ENCODE measurements around the gene PITPNC1. TPM values are rescaled to one million over a fixed set of nuclear protein-coding genes. Genes with fewer than 3 reads are reported as not detected.

PITPNC1 gene
- total and polyA plus RNA-seq, 2 donors (not counting 3 experiments of a cell fraction or from before 2014, with no cell fraction given) = 2.4 to 9.6 TPM

DNA sequence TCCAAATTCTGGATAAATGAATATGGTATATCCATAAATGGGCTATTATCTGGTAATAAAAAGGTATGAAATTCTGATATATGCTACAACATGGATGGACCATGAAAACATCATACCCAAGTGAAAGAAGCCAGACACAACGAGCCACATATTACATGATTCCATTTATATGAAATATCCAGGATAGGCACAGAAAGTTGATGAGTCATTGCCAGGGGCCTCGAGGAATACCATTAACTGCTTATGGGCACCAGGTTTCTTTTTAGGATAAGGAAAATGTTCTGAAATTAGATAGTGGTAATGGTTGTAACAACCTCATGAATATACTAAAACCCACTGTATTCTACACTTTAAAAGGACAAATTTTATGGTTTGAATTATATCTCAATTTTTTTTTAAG, 123.2 kb downstream of the PITPNC1 start:
- no peaks in the 10 kb centered on the region for H3K9me3 ChIP-seq (replicated peaks; ENCODE audit: control insufficient read depth, insufficient read depth, low read length)
- H3K27ac ChIP-seq (ENCODE audit: insufficient read depth, low read depth, low read length) = no peak overlapping the region
- H3K79me2 ChIP-seq (ENCODE audit: control insufficient read depth, insufficient read depth, low read length) = no peaks in the 10 kb centered on the region
- no peak overlapping the region for H2AFZ ChIP-seq (ENCODE audit: low read depth, low read length)
- intact Hi-C loops (cut with micrococcal nuclease) (no loop called here), dilution Hi-C loops (cut with MboI; ENCODE audit: extremely low pct_ligation_motif_present, low sequenced_read_pairs) (no loop called here)
- no peaks in the 10 kb centered on the region for H4K20me1 ChIP-seq (replicated peaks; ENCODE audit: control insufficient read depth, extremely low read depth, insufficient read depth, low read length)
- H3K4me1 ChIP-seq (ENCODE audit: control insufficient read depth, extremely low read depth, insufficient read depth, low read length) = no peaks in the 10 kb centered on the region
- peaks cover 0 to 3% of the 10 kb centered on the region in 2 experiments for H3K27me3 ChIP-seq (ENCODE audit: control insufficient read depth in 2 of 2, insufficient read depth in 2 of 2, low read length in 2 of 2)
- ChIA-PET POLR2A (no interaction called here), CTCF (no interaction called here)
- DNase-seq (ENCODE audit: low read depth, low spot score) = no peak
- H3K4me2 ChIP-seq (ENCODE audit: insufficient read depth, low read length) = no peak overlapping the region
- no TSS peak for BruUV-seq (replicated peaks)
- H3K4me3 ChIP-seq (replicated peaks in 1 of 3; ENCODE audit: insufficient read depth in 1 of 3, low read depth in 1 of 3, low read length in 3 of 3) = no peak overlapping the region
- H3K9me1 ChIP-seq (replicated peaks; ENCODE audit: control insufficient read depth, extremely low read depth, insufficient read depth, low read length) = no peaks in the 10 kb centered on the region
- no peak overlapping the region for H3K9ac ChIP-seq (replicated peaks; ENCODE audit: extremely low read depth, insufficient read depth, low read length)
- H3K36me3 ChIP-seq (ENCODE audit: control insufficient read depth in 2 of 2, extremely low read depth in 1 of 2, insufficient read depth in 2 of 2, low read length in 2 of 2) = no peaks in the 10 kb centered on the region
- TF ChIP-seq, protein P1, sequence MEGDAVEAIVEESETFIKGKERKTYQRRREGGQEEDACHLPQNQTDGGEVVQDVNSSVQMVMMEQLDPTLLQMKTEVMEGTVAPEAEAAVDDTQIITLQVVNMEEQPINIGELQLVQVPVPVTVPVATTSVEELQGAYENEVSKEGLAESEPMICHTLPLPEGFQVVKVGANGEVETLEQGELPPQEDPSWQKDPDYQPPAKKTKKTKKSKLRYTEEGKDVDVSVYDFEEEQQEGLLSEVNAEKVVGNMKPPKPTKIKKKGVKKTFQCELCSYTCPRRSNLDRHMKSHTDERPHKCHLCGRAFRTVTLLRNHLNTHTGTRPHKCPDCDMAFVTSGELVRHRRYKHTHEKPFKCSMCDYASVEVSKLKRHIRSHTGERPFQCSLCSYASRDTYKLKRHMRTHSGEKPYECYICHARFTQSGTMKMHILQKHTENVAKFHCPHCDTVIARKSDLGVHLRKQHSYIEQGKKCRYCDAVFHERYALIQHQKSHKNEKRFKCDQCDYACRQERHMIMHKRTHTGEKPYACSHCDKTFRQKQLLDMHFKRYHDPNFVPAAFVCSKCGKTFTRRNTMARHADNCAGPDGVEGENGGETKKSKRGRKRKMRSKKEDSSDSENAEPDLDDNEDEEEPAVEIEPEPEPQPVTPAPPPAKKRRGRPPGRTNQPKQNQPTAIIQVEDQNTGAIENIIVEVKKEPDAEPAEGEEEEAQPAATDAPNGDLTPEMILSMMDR (IDR thresholded peaks at IDR 0.05; ENCODE audit: extremely low read depth in 1 of 2, insufficient read depth in 1 of 2, low read depth in 1 of 2, low read length in 2 of 2) = no peak
- TF ChIP-seq, protein P2, sequence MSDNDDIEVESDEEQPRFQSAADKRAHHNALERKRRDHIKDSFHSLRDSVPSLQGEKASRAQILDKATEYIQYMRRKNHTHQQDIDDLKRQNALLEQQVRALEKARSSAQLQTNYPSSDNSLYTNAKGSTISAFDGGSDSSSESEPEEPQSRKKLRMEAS (IDR thresholded peaks at IDR 0.05; ENCODE audit: insufficient read depth, insufficient read length) = no peak
- peak; percentile 34 for TF ChIP-seq FOS (IDR thresholded peaks at IDR 0.05; ENCODE audit: borderline replicate concordance, insufficient read depth, low read length)
- FAIRE-seq = peak; percentile 40

DNA sequence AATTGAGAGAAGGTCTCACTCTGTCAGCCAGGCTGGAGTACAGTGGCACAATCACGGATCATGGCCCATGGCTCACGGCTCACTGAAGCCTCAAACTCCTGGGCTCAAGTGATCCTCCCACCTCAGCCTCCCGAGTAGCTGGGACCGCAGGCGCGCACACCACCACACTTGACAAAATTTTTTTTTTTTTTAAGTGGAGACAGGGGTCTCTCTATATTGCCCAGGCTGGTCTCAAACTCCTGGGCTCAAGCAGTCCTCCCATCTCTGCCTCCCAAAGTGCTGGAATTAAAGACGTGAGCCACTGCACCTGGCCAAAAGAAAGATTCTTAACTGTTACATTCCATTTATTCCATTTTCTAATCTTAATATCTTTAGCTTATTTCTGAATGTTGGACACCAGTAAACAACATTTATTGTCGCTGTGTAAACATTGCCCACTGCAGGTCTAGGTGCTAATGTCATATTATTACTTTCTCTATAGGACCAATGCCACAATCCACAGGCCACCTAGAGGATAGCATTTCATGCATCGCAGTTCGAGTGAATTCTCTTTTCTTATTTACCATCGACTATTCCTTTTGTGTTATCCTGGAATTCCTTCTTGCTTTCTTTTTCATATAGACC, 123.7 kb downstream of the PITPNC1 start:
- Histone ChIP-seq H3K36me3 (ENCODE audit: control insufficient read depth in 2 of 2, extremely low read depth in 1 of 2, insufficient read depth in 2 of 2, low read length in 2 of 2) (no peaks in the 10 kb centered on the region), H3K9me1 (replicated peaks; ENCODE audit: control insufficient read depth, extremely low read depth, insufficient read depth, low read length) (no peaks in the 10 kb centered on the region), H3K9me3 (replicated peaks; ENCODE audit: control insufficient read depth, insufficient read depth, low read length) (no peaks in the 10 kb centered on the region), H3K9ac (replicated peaks; ENCODE audit: extremely low read depth, insufficient read depth, low read length) (no peak overlapping the region), H3K4me1 (ENCODE audit: control insufficient read depth, extremely low read depth, insufficient read depth, low read length) (no peaks in the 10 kb centered on the region), H3K79me2 (ENCODE audit: control insufficient read depth, insufficient read depth, low read length) (no peaks in the 10 kb centered on the region), H3K4me3 (replicated peaks in 1 of 3; ENCODE audit: insufficient read depth in 1 of 3, low read depth in 1 of 3, low read length in 3 of 3) (no peak overlapping the region), H3K4me2 (ENCODE audit: insufficient read depth, low read length) (no peak overlapping the region), H4K20me1 (replicated peaks; ENCODE audit: control insufficient read depth, extremely low read depth, insufficient read depth, low read length) (no peaks in the 10 kb centered on the region), H2AFZ (ENCODE audit: low read depth, low read length) (no peak overlapping the region), H3K27me3 (ENCODE audit: control insufficient read depth in 2 of 2, insufficient read depth in 2 of 2, low read length in 2 of 2) (peaks cover 0 to 3% of the 10 kb centered on the region in 2 experiments), H3K27ac (ENCODE audit: insufficient read depth, low read depth, low read length) (no peak overlapping the region)
- FAIRE-seq (peak; percentile 15), DNase-seq (ENCODE audit: low read depth, low spot score) (no peak)
- dilution Hi-C loops (cut with MboI; ENCODE audit: extremely low pct_ligation_motif_present, low sequenced_read_pairs) = no loop called here
- ChIA-PET POLR2A (no interaction called here), CTCF (interaction anchor here (1.5 kb wide), 1 partner anchor 126 kb away, joined by 3 read pairs; no protein-coding TSS in a partner anchor)
- TF ChIP-seq POLR2A (IDR thresholded peaks at IDR 0.05; ENCODE audit: low read depth, low read length) (no peak), GATA2 (IDR thresholded peaks at IDR 0.05; ENCODE audit: insufficient read depth, insufficient read length, low read depth, low read length) (no peak), POLR2AphosphoS5 (IDR thresholded peaks at IDR 0.05; ENCODE audit: insufficient read depth, low read depth, low read length) (no peak), FOS (IDR thresholded peaks at IDR 0.05; ENCODE audit: borderline replicate concordance, insufficient read depth, low read length) (no peak)
- intact Hi-C loops (cut with micrococcal nuclease) = no loop called here
- no TSS peak for BruUV-seq (replicated peaks)

All from endothelial cell of umbilical vein (primary cell).